NCI-H82 treated with DMSO at 0.1 percent for 48 hours (cell line): ENCODE measurements around the gene METTL2B.

Experiments used
- DNase-seq: peaks from one replicate; lab custom pipeline; 2025; ENCODE audit not compliant: unreplicated experiment; lab: John Stamatoyannopoulos, UW

The METTL2B gene, protein sequence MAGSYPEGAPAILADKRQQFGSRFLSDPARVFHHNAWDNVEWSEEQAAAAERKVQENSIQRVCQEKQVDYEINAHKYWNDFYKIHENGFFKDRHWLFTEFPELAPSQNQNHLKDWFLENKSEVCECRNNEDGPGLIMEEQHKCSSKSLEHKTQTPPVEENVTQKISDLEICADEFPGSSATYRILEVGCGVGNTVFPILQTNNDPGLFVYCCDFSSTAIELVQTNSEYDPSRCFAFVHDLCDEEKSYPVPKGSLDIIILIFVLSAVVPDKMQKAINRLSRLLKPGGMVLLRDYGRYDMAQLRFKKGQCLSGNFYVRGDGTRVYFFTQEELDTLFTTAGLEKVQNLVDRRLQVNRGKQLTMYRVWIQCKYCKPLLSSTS

DNA sequence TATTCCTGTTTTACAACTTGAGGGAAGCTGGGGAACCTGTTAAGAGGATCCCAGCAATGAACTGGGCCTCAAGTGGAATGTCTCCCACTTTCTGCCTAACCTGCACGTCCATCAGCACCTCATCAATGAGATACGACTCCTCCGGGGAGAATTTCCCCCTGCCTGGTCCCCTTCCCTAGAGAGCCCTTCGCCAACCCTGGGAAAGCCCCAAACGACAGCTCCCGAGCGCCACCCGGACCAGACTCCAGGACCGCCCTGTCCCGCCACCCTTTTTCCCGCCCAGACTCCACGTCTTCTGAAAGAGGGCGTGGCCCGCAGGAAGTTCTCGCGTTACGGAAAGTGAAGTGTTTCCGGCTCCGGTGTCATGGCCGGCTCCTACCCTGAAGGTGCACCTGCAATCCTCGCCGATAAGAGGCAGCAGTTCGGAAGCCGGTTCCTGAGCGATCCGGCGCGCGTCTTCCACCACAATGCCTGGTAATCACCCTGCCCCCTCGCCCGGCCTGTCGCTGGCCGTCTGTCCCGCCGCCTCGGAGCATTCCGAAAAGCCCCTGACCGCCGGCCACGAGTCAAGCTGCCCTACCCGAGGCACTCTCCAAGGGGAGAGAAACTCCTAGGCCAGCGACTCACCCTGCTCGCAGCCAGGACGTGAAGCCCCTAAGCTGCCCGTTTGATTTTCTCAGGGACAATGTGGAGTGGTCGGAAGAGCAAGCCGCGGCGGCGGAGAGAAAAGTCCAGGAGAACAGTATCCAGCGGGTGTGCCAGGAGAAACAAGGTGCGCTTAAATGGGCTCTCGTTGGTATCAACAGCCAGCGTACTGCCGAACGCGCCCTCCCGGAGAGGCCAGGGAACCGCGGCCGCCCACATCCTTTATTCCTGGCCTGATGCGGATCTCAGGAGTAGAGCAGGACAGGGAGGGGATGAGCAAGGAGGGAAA, at the start of gene METTL2B:
METTL2B (plus strand) TSS at position 347 of the 934 bp plus-strand sequence; CDS start at position 365, 18 bp downstream.
- DNase-seq: peak; percentile 86

DNA sequence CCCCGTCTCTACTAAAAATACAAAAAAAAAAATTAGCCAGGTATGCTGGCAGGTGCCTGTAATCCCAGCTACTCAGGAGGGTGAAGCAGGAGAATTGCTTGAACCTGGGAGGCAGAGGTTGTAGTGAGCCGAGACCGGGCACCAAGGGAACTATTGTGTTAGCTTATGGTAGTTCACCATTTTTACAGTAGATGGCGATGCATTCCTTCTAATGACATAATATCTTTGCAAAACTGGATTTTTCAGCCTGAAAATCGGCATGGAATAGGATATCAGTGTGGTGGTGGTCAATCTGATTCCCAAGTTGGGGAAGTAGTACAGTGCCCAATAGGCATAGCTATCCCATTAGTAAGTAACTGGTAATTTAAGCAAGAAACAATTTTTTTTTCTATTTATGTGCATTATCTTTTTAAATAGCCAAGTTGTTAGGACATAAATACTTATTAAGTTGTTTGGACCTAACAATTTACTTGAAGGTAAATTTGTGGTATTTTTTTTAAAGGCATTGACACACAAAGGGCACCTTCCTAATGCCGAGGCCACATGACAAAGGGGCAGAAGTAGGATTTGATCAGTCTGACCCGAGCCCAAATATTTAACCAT, 49.2 kb upstream of the METTL2B start:
- DNase-seq: peak; percentile 55

DNA sequence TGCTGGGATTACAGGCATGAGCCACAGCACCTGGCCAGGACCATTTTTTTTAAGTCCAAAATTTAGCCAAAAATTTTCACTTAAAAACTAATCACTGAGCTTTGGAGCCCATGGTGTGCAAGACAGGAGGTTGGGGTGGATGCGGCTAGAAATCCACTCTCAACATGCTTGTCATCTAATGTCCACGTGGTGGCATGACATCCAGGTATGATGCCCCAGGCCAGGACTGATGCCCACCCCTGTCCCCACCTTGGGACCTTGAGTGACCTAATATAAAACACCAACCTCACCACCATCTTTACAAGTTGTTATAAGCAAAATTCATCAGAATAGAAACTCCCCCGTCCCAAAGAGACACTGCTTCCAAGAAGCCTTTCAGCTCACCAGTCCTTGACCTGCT, 46.3 kb upstream of the METTL2B start:
- no peak for DNase-seq

DNA sequence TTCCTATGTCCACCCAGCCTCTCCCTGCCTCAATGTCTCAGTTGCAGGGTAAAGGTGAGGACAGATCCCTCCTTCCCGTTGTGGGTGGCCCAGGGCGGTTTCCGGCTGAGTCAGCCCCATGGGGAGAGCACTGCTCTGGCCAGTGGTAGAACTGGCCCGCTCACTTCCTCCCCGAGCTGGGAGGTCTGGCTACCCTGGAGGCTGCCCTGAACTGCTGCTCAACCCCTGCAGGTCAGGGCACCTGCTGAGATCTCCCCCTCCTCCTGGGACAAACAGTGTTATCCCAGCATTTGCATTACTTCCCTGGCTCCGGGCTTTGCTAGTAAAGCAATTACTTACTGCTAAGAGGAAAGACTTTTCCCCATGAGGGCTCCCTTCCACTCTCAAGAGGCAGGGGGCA, 45.3 kb upstream of the METTL2B start:
- DNase-seq: no peak

DNA sequence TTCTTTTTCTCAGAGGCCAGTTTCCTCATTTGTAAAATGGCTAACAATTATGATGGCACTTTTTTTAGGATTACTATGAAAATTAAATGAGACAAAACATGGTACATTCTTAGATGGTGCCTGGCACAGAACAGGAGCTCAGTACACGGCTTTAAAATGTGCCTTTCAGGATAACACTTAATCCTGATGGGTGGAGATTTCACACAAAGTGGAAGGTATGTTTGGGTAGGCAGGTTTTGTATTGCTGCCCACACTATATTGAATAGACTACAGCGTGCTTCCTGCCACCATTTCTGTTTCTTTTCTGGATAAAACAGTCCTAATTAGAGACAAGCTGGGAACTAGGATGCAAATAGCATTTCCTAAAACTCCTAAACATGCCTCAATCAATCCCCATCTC, 44.8 kb upstream of the METTL2B start:
- DNase-seq: no peak

DNA sequence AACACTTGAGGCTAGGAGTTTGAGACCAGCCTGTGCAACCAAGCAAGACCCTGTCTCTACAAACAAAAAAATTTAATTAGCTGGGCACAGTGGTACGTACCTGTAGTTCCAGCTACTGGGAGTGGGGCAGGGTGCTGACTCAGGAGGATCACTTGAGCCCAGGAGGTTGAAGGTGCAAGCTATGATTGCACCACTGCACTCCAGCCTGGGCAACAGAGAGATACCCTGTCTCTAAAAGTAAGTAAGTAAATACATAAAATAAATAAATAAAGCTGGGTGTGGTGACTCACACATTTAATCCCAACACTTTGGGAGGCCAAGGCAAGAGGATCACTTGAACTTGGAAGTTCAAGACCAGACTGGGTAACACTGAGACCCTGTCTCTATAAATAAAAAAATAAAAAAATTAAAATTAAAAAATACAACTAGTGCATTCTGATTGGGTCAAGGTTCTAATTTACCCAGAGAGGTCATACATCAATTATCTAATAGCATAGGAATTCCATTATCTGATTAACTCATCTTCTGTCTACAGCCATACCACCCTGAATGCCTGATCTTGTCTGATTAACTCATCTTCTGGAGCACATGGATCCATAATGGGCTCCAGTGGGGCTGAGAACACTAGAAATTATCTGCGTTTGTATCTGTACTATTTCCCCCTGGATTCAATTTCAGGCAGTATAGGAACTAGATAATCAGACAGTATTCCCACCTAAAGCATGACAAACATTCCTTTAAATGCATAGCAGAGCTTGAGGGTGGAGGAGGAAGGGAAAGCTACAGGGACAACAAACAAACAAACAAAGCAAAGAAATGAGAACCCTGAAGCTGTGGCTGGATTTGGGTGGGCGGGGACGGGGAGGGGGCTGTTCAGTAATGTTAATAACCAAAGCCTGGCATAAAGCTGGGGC, 41.9 kb upstream of the METTL2B start:
- DNase-seq: no peak

DNA sequence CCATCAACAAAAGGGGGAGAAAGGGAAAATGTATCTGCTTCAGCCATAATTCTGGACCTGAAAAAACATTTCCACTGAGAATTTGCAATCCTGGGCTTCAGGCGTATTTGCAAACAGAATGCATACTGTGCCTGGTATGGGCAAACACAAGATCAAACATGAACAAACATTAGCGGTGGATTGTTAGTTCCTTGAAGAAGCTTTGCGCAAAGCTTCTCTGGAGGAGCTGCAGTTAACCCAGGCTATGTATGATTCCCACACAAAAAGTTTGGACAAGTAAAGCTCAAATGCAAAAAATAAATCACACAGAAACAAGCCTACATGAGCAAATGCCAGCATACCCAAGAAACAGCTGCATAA, 41.2 kb upstream of the METTL2B start:
- no peak for DNase-seq

DNA sequence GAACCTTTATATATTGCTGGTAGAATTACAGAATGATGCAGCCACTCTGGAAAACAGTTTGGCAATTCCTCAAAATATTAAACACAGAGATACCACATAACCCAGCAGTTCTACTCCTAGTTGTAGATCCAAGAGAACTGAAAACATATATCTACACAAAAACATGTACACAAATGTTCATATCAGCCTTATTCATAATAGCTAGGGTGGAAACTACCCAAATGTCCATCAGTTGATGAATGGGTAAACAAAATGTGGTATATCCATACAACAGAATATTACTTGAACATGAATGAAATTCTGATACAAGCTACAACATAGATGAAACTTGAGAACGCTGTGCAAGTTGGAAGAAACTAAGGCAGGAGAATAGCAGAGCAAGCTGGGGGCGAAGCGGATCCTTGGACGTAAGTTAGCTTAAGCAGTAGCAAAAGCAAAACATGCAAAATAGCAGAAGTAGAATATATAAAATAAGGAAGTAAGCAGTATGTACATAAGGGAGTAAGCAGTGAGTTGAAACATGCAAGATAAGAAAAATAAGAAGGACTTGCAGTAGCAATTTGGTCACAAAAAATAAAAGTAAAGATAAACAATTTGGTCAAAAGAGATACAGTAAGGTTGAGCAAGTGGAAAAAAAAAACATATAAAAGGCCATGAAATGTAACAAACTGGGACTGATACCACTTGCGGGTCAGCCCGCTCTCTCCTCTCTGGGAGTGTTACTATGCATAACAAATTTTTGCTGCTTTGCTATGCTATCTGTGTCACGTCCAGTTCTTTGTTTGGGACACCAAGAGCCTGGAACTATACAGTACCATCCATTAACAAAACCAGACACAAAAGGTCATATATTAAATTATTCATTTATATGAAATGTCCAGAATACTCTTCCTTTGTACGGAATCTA, 38.9 kb upstream of the METTL2B start:
- no peak for DNase-seq

DNA sequence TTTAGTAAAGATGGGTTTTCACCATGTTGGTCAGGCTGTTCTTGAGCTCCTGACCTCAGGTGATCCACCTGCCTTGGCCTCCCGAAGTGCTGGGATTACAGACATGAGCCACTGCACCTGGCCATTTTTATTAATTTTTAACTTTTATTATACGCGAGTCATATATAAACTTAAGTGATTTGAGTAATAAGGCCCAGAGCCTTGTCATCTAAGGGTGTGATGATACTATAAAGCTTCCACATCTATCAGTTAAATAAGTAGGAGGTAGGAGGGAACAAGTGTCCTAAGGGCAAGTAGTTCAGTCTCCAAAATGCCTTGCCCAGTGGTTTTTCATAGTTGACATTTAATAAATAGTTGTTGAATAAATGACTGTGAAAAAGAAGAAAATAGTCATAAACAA, 34.2 kb upstream of the METTL2B start:
- DNase-seq: no peak

DNA sequence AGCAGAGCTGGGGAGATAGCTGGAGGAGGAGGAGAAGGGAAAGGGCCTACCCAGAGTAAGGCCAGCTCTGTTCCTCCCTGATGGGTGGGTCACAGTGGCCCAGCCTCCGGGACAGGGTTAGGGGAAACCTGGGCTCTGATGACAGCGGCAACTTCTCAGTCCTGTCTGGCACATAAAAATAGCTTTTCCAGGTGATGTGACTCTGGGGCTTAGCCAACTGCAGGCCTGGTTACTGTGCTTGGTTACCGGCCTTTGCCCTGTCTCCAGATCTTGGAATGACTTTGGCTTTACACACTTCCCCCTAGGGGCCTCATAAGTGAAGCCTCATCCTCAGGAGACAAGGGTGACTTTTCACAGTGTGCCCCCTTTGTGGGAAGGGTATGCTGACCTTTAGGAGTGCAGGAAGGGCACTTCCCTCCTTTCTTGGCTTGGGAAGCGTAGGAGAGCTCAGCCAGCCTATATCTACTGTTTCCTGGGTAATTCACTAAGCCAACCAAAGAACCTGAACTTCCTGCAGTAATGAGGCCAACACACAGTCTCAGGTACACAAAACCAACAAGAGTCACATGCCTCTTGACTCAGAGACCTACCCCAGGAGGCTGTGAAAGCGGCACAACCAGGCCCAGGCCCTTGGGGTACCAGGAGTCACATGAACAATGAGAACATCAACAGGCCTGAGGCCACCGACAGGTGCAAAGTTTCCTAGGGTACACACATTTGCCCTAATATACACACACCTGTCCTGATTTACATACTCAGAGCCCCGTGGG, 32.5 kb upstream of the METTL2B start:
- no peak for DNase-seq

DNA sequence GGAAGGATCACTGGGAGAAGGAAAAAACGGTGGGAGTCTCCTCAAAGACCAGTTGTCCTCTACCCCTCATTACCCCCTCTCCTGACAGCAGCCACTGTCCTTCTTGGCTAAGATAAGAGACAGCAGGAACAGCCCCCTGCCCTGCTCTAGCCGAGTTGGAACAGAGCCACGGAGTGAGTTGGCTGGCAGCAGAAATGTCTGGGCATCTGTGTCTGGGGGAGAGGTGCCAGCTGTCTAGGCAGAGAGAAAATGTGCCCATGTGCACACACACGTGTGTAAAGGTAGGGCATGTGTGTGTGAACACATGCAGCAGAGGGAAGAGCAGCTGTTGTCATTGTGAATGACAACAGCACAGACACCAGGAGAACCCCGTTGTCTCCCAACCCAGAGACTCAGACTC, 30.2 kb upstream of the METTL2B start:
- DNase-seq: no peak

DNA sequence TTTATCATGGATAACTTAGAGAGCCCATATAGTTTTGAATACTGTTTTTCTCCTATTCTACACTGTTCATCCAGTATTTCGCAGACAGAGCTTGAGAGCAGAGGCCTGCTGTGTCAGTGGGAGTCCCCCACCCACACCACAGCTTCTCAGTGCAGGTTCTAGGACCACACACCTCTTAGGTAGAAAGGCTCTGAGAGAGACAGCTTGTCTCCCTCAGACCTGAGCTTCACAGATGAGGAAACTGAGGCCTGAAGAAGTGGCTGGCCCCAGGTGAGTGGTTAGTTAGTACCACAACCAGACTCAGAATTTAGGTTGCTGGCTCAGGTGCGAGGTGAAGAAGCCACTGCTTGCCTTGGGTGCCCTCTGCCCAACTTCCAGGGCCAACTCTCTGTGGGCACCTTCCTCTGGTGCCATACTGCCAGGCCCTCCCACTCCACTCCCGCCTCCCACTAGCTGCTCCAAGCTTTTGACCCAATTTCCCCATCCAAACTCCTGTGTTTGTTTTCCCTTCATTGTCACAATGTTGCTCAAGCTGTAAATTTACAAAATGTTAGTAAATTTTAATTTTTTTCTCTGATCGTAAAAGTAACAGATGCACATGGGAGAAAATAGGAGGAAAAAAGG, 28.5 kb upstream of the METTL2B start:
- DNase-seq: no peak

DNA sequence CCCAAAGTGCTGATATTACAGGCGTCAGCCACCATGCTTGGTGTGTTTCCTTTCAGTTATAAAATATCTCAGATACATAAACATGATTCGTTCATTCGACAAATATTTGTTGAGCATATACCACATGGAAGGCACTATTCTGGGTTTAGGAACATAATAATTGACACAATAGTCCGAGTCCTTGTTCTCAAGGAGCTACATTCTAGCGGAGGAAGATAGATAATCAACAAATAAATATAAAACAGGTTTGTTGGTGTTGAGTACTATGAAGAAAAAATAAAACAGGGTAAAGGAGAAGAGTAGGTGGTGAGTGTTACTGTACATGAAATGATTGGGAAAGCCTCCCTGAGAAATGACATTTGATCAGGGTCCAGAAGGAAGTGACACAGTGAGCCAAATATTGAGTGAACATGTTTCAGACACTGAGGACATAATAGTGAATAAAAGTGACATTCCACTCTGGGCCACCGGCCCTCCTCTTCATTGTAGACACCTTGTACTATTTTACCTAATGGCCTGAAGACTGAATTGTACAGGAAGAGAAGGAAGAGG, 27.7 kb upstream of the METTL2B start:
- no peak for DNase-seq

DNA sequence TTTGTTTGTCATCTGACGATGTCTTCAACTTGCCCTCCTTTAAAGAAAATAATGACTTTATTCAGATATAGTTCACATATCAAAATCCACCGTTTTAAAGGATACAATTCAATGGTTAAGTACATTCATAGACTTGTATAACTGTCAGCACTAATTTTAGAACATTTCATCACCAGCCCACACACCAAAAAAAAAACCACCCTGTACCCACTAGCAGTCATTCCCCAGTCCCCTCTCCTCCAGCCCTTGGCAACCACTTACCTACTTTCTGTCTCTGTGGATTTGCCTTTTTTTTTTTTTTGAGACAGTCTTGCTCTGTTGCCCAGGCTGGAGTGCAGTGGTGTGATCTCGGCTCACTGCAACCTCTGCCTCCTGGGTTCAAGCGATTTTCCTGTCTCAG, 26.1 kb upstream of the METTL2B start:
- no peak for DNase-seq

DNA sequence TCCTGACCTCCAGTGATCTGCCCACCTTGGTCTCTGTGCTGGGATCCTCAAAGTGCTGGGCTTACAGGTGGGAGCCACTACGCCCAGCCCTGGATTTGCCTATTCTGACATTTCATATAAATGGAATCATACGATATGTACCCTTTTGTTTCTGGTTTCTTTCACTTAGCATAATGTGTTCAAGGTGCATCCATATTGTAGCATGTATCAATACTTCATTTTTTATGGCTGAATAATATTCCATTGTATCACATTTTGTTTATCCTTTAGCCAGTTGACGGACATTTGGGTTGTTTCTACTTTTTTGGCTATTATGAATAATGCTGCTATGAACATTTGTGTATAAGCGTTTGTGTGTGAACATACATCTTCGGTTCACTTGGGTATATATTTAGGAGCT, 25.6 kb upstream of the METTL2B start:
- no peak for DNase-seq

DNA sequence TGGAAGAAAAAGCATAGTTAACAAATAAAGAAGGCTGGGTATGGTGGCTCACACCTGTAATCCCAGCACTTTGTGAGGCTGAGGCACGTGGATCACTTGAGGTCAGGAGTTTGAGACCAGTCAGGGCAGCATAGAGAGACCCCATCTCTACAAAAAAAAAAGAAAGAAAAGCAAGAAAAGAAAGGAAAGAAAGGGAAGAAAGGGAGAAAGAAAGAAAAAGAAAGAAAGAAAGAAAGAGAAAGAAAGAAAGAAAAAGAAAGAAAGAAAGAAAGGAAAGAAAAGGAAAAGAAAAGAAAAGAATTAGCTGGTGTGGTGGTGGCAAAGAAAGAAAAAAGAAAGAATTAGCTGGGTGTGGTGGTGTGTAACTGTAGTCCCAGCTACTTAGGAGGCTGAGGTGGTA, 24.0 kb upstream of the METTL2B start:
- DNase-seq: no peak

DNA sequence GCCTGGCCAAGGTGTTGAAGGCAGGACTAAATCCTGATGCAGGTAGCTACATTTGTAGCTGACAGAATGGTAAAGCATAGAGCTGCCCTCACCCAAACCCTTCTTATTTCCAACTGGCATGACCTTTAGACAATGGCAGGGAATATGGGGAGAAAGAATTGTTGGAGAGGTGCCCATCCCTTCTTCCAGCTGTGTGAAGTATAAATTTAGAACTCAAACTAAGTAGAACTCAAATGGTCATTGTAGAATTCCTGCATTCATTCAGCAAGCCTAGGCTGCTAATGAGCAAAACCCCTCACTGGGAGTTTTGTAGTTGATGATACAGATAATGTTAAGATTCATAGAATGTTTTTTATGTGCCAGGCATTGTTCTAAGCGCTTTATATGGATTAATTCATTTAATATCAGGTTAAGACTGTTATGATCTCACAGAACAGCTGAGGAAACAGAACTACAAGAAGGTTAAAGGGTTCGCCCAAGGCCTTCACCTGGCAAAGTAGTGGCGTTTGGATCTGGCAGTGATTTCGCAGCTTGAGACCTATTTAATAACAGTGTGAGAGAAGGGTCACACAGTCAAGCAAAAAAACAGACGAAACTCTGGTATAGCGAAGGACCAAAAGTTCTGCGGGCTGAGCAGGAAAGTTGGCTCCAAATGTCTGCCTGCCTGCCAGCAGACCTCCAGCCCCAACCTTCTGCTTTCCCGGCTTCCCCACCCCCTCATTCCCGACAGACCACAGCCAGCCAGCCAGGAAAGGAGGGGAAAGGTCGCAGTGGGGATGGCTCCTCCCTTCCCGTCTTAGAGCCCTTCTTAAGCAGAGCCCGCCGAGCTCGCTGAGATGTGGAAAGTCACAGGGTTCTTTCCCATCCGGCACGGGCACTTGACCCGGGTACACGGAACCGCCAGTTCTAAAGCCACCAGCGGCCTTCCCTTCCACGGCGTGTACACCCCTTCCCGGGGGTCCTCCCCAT, 22.4 kb upstream of the METTL2B start:
- peak; percentile 85 for DNase-seq
